H1 (cell line): Measurements from ENCODE around the gene FAM81A. TPM values are rescaled to one million over a fixed set of nuclear protein-coding genes. Genes with fewer than 3 reads are reported as not detected.

Experiments
- CTCF ChIA-PET: fragments of 300-600 bp; sonication (Branson Sonifier 250); formaldehyde crosslinking; loops from one replicate; lab custom pipeline; 2021; ENCODE audit not compliant: partially characterized antibody; lab: Charles Lee
- POLR2A ChIA-PET: fragments of 300-600 bp; sonication (Branson Sonifier 250); formaldehyde crosslinking; loops from one replicate; lab custom pipeline; 2021; ENCODE audit warnings: inconsistent platforms; ENCODE audit not compliant: partially characterized antibody; lab: Charles Lee
- DNase-seq, 2 experiments: peaks; one replicate each; pipeline versions ENCODE4 v3.0.0 to v3.0.0-alpha.2; 2010 to 2022; ENCODE audit warnings: low spot score in 2 of 2, low read depth in 1 of 2, mixed read lengths in 1 of 2
- FAIRE-seq: peaks from 2 replicates; lab custom pipeline; 2011; peaks lifted over from hg19 to GRCh38; lab: Jason Lieb, UNC
- H2AFZ ChIP-seq: 2 replicates; pipeline ENCODE4 v1.8.1; 2012; ENCODE audit warnings: low read length, inconsistent platforms
- H2AK5ac ChIP-seq: 2 replicates; pipeline ENCODE4 v1.6.1; 2013; ENCODE audit warnings: low read depth, low read length
- H2BK120ac ChIP-seq: replicated peaks from 2 replicates; pipeline ENCODE3; 2013; ENCODE audit warnings: low read depth, low read length, inconsistent platforms
- H2BK12ac ChIP-seq: 2 replicates; pipeline ENCODE4 v1.6.1; 2013; ENCODE audit warnings: low read depth, low read length
- H2BK15ac ChIP-seq: 2 replicates; pipeline ENCODE4 v1.6.1; 2013; ENCODE audit warnings: low read length
- H2BK20ac ChIP-seq: 2 replicates; pipeline ENCODE4 v1.6.1; 2013; ENCODE audit warnings: low read length
- H2BK5ac ChIP-seq: 2 replicates; pipeline ENCODE4 v1.6.1; 2013; ENCODE audit warnings: low read depth, low read length
- H3K14ac ChIP-seq: 2 replicates; pipeline ENCODE4 v1.6.1; 2013; ENCODE audit warnings: inconsistent platforms; ENCODE audit not compliant: insufficient read length
- H3K18ac ChIP-seq: 2 replicates; pipeline ENCODE4 v1.6.1; 2013; ENCODE audit warnings: low read length; ENCODE audit errors: extremely low read depth
- H3K23ac ChIP-seq: 2 replicates; pipeline ENCODE4 v1.6.1; 2013; ENCODE audit warnings: inconsistent platforms; ENCODE audit not compliant: insufficient read length
- H3K23me2 ChIP-seq: 2 replicates; pipeline ENCODE4 v1.6.1; 2013; ENCODE audit warnings: low read depth, low read length
- H3K27ac ChIP-seq: 2 replicates; pipeline ENCODE4 v1.6.1; 2011; ENCODE audit warnings: low read depth, low read length, inconsistent platforms
- H3K27me3 ChIP-seq, 4 experiments: replicated peaks in 1 of 4; 1 replicate in 1 of 4; 2 replicates in 3 of 4; pipeline versions ENCODE4 v1.6.1 to v1.8.1; 2011 to 2013; ENCODE audit warnings: low read length in 3 of 4, mild to moderate bottlenecking in 3 of 4, inconsistent platforms in 2 of 4, mixed read lengths in 2 of 4, moderate library complexity in 1 of 4; ENCODE audit not compliant: control insufficient read depth in 3 of 4, insufficient read depth in 3 of 4; ENCODE audit errors: extremely low read depth in 1 of 4
- H3K36me3 ChIP-seq, 4 experiments: 2 replicates each; pipeline versions ENCODE4 v1.6.1 to v1.8.1; 2011 to 2013; ENCODE audit warnings: mild to moderate bottlenecking in 4 of 4, low read length in 3 of 4, moderate library complexity in 2 of 4, control low read depth in 1 of 4, inconsistent platforms in 1 of 4; ENCODE audit not compliant: insufficient read depth in 4 of 4, control insufficient read depth in 2 of 4
- H3K4ac ChIP-seq: replicated peaks from 2 replicates; pipeline ENCODE3; 2013; ENCODE audit warnings: low read length, low read depth, mixed read lengths, inconsistent platforms; ENCODE audit not compliant: insufficient read length
- H3K4me1 ChIP-seq, 4 experiments: replicated peaks in 1 of 4; 1 replicate in 1 of 4; 2 replicates in 3 of 4; pipeline versions ENCODE4 v1.6.1 to v1.8.1; 2011 to 2013; ENCODE audit warnings: low read length in 3 of 4, inconsistent platforms in 2 of 4, mixed read lengths in 1 of 4; ENCODE audit not compliant: insufficient read depth in 4 of 4, control insufficient read depth in 3 of 4
- H3K4me2 ChIP-seq, 2 experiments: 2 replicates each; pipeline versions ENCODE4 v1.6.1 to v1.8.1; 2011 to 2013; ENCODE audit warnings: low read depth in 2 of 2, low read length in 2 of 2, control low read depth in 1 of 2, inconsistent platforms in 1 of 2, mild to moderate bottlenecking in 1 of 2; ENCODE audit not compliant: insufficient read depth in 1 of 2
- H3K4me3 ChIP-seq, 4 experiments: fragments of 200-600, 300-600 bp in 1 of 4; sonication (generic), shearing (Covaris generic), sonication (Bioruptor Twin) in 1 of 4; 2 replicates each; pipeline versions ENCODE4 v1.5.1 to v1.8.1; 2011 to 2016; ENCODE audit warnings: low read length in 4 of 4, low read depth in 3 of 4, control low read depth in 2 of 4, inconsistent platforms in 2 of 4, mild to moderate bottlenecking in 2 of 4, mixed read lengths in 1 of 4, moderate library complexity in 1 of 4; ENCODE audit not compliant: insufficient read depth in 2 of 4; ENCODE audit errors: extremely low read depth in 1 of 4
- H3K56ac ChIP-seq: replicated peaks from 2 replicates; pipeline ENCODE3; 2013; ENCODE audit warnings: low read depth, mild to moderate bottlenecking, mixed read lengths, low read length, inconsistent platforms; ENCODE audit not compliant: insufficient read length
- H3K79me1 ChIP-seq: 2 replicates; pipeline ENCODE4 v1.6.1; 2013; ENCODE audit warnings: low read depth, low read length, control low read depth
- H3K79me2 ChIP-seq, 2 experiments: 2 replicates each; pipeline versions ENCODE4 v1.6.1 to v1.8.1; 2012 to 2013; ENCODE audit warnings: low read length in 2 of 2, mild to moderate bottlenecking in 2 of 2, inconsistent platforms in 1 of 2; ENCODE audit not compliant: insufficient read depth in 2 of 2, control insufficient read depth in 1 of 2
- H3K9ac ChIP-seq, 4 experiments: replicated peaks in 1 of 4; 1 replicate in 1 of 4; 2 replicates in 3 of 4; pipeline versions ENCODE4 v1.6.1 to v1.8.1; 2011 to 2013; ENCODE audit warnings: low read depth in 3 of 4, low read length in 3 of 4, control low read depth in 2 of 4, mild to moderate bottlenecking in 2 of 4, moderate library complexity in 2 of 4, inconsistent platforms in 1 of 4; ENCODE audit errors: extremely low read depth in 1 of 4
- H3K9me3 ChIP-seq, 2 experiments: 2 replicates each; pipeline versions ENCODE4 v1.6.1 to v1.8.1; 2012 to 2013; ENCODE audit warnings: mild to moderate bottlenecking in 2 of 2, moderate library complexity in 2 of 2, control low read depth in 1 of 2, inconsistent platforms in 1 of 2, low read depth in 1 of 2, low read length in 1 of 2, mixed read lengths in 1 of 2; ENCODE audit not compliant: insufficient read depth in 2 of 2
- H4K20me1 ChIP-seq, 2 experiments: replicated peaks in 1 of 2; 2 replicates each; pipeline versions ENCODE3 to v1.8.1; 2011 to 2013; ENCODE audit warnings: inconsistent platforms in 2 of 2, low read length in 2 of 2, mild to moderate bottlenecking in 1 of 2; ENCODE audit not compliant: insufficient read depth in 2 of 2, control insufficient read depth in 1 of 2
- H4K5ac ChIP-seq: 2 replicates; pipeline ENCODE4 v1.6.1; 2013; ENCODE audit warnings: low read length, low read depth, mixed read lengths, inconsistent platforms; ENCODE audit not compliant: insufficient read length
- H4K8ac ChIP-seq: 2 replicates; pipeline ENCODE4 v1.8.0; 2013; ENCODE audit warnings: mild to moderate bottlenecking, moderate library complexity, low read length, inconsistent platforms; ENCODE audit not compliant: insufficient read depth; ENCODE audit errors: extremely low read depth
- H4K91ac ChIP-seq: replicated peaks from 2 replicates; pipeline ENCODE3; 2013; ENCODE audit warnings: low read length, mixed read lengths, inconsistent platforms; ENCODE audit not compliant: insufficient read length
- BRCA1 ChIP-seq: IDR thresholded peaks from 2 replicates; pipeline ENCODE4 v1.6.1; 2012; ENCODE audit warnings: low read depth, low read length, improper control_type of control experiment
- CBX8 ChIP-seq: fragments of 300-800, 300-1000 bp; sonication (generic); IDR thresholded peaks from 2 replicates; pipeline ENCODE4 v1.7.1; 2016; ENCODE audit warnings: low read depth, low read length, borderline replicate concordance
- EZH2 ChIP-seq: fragments of 200-600 bp; sonication (generic); IDR thresholded peaks from 2 replicates; pipeline ENCODE4 v1.7.1; 2012; ENCODE audit warnings: low read depth, mild to moderate bottlenecking, moderate library complexity, low read length, inconsistent platforms; ENCODE audit not compliant: severe bottlenecking
- NANOG ChIP-seq: IDR thresholded peaks from 2 replicates; pipeline ENCODE4 v1.6.1; 2011; ENCODE audit warnings: low read length, low read depth, mild to moderate bottlenecking, inconsistent platforms; ENCODE audit not compliant: insufficient read depth, poor library complexity, severe bottlenecking
- POU5F1 ChIP-seq: IDR thresholded peaks from 2 replicates; pipeline ENCODE4 v1.6.1; 2011; ENCODE audit warnings: low read depth, mild to moderate bottlenecking, low read length, moderate library complexity
- RAD21 ChIP-seq, 2 experiments: IDR thresholded peaks in 1 of 2; conservative IDR thresholded peaks in 1 of 2; 2 replicates each; pipeline ENCODE4 v1.6.1; 2011; ENCODE audit warnings: low read depth in 2 of 2, low read length in 2 of 2, improper control_type of control experiment in 1 of 2, inconsistent platforms in 1 of 2, mild to moderate bottlenecking in 1 of 2, moderate library complexity in 1 of 2
- SAP30 ChIP-seq: fragments of 300-600 bp; sonication (generic); IDR thresholded peaks from 2 replicates; pipeline ENCODE4 v1.7.1; 2012; ENCODE audit warnings: low read length, moderate library complexity, mild to moderate bottlenecking, inconsistent platforms; ENCODE audit not compliant: insufficient read depth, insufficient replicate concordance
- TCF12 ChIP-seq: IDR thresholded peaks from 2 replicates; pipeline ENCODE4 v1.6.1; 2011; ENCODE audit warnings: low read depth, mild to moderate bottlenecking, low read length
- WGBS, 2 experiments: shearing (Covaris generic) in 1 of 2; methylation state at CpG; one replicate each; pipeline versions ENCODE4 v1.1.6 to v1.1.7; 2013 to 2015; ENCODE audit warnings: low lambda C conversion rate in 2 of 2, mixed read lengths in 2 of 2, inconsistent platforms in 1 of 2, low coverage in 1 of 2, missing lambda C conversion rate in 1 of 2; ENCODE audit not compliant: insufficient replicate concordance in 2 of 2, insufficient coverage in 1 of 2, insufficient read length in 1 of 2; ENCODE audit errors: extremely low coverage in 1 of 2, missing lambda C conversion rate in 1 of 2; 5-methylcytosine and 5-hydroxymethylcytosine counted together
- polyA plus RNA-seq, 7 experiments: library from polyadenylated mRNA; depleted of rRNA in 3 of 7; stranded (reverse) in 5 of 7; unstranded in 2 of 7; fragments of >200 nt in 5 of 7; fragments of 200-250 nt in 2 of 7; gene quantifications; 1 replicate in 5 of 7; 2 replicates in 1 of 7; 4 replicates in 1 of 7; pipeline versions ENCODE4 v1.2.1 to v1.2.3, GENCODE V29; 2011 to 2013; ENCODE audit warnings: missing spikeins in 2 of 7, mixed read lengths in 2 of 7
- total RNA-seq: library from RNA; stranded (reverse); fragmentation: NEBNext Ultra II Directional; extraction: Animal tissue kit (Norgen Biotek cat#: 25700); gene quantifications from 2 replicates; pipeline ENCODE4 v1.2.1, GENCODE V29; 2021
- TF ChIP-seq, protein P1 (sequence below): IDR thresholded peaks from 2 replicates; pipeline ENCODE4 v1.6.1; 2012; ENCODE audit warnings: inconsistent platforms

FAM81A gene
- total and polyA plus RNA-seq, 2 of the 8 experiments (the other 6 are each of a cell fraction or from before 2014, with no cell fraction given) = 0.56 to 3.0 TPM

DNA sequence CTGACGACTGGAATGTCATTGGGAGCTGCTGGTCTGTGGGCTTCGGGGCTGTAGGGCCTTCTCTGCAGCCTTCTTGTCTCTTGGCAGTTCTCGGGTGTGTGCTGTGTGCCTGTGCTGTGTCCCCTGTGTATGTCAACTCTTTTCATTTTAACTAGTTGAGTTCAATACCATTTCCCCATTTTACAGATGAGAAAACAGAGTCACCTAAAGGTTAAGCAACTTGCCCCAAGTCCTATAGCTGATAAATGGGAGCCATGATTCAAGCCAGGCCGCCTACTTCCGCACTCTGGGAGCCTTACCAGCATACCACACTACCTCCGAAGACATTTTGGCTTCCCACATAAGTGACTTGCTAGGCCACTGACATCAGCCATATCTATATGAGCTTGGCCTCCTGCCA is 85.7 kb downstream of the FAM81A start:
- no peak overlapping the region for H2BK20ac ChIP-seq
- H3K23me2 ChIP-seq = no peaks in the 10 kb centered on the region
- TF ChIP-seq RAD21 (IDR thresholded peaks at IDR 0.05 in 1 of 2, conservative IDR thresholded peaks at IDR 0.05 in 1 of 2; ENCODE audit: low read depth in 2 of 2, low read length in 2 of 2) (no peak), TCF12 (no peak), BRCA1 (no peak), NANOG (no peak), EZH2 (no peak), POU5F1 (no peak), SAP30 (no peak), CBX8 (no peak)
- TF ChIP-seq, protein P1, sequence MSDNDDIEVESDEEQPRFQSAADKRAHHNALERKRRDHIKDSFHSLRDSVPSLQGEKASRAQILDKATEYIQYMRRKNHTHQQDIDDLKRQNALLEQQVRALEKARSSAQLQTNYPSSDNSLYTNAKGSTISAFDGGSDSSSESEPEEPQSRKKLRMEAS = no peak
- TF ChIP-seq, all 59 proteins: peak for 0
- no peak overlapping the region for H3K4ac ChIP-seq
- no peak overlapping the region for H3K27ac ChIP-seq
- no peak overlapping the region for H2BK12ac ChIP-seq
- no peak overlapping the region for H2AFZ ChIP-seq
- no peak overlapping the region for H2BK15ac ChIP-seq
- ChIA-PET POLR2A (interaction anchor here (0.8 kb wide), 1 partner anchor 102 kb away, joined by 5 read pairs; no protein-coding TSS in a partner anchor), CTCF (interaction anchor here (1.0 to 2.8 kb wide), 8 partner anchors 9 to 567 kb away, joined by 3 to 15 read pairs (median 4); no protein-coding TSS in a partner anchor)
- no peak overlapping the region for H4K5ac ChIP-seq
- no peaks in the 10 kb centered on the region for H3K36me3 ChIP-seq
- H3K4me3 ChIP-seq = no peak overlapping the region
- H3K18ac ChIP-seq = no peak overlapping the region
- H3K27me3 ChIP-seq = no peaks in the 10 kb centered on the region
- H3K79me1 ChIP-seq = no peaks in the 10 kb centered on the region
- H2BK120ac ChIP-seq = no peak overlapping the region
- no peaks in the 10 kb centered on the region for H3K9me3 ChIP-seq
- H3K14ac ChIP-seq = no peak overlapping the region
- H3K4me2 ChIP-seq = no peak overlapping the region
- no peak overlapping the region for H2AK5ac ChIP-seq
- H4K91ac ChIP-seq = no peak overlapping the region
- H2BK5ac ChIP-seq = no peak overlapping the region
- H4K8ac ChIP-seq = no peak overlapping the region
- no peaks in the 10 kb centered on the region for H3K79me2 ChIP-seq
- H3K4me1 ChIP-seq = no peaks in the 10 kb centered on the region
- H3K23ac ChIP-seq = no peak overlapping the region
- DNase-seq (no peak), FAIRE-seq (no peak)
- H4K20me1 ChIP-seq = no peaks in the 10 kb centered on the region
- H3K56ac ChIP-seq = no peak overlapping the region
- no peak overlapping the region for H3K9ac ChIP-seq
- 87% methylated on average over 6 of the region's 6 CpGs; no CpG with 5 or more reads in 1 of the 2 experiments for WGBS, 2 experiments
